ENCODE measurements around the gene KL.

DNA sequence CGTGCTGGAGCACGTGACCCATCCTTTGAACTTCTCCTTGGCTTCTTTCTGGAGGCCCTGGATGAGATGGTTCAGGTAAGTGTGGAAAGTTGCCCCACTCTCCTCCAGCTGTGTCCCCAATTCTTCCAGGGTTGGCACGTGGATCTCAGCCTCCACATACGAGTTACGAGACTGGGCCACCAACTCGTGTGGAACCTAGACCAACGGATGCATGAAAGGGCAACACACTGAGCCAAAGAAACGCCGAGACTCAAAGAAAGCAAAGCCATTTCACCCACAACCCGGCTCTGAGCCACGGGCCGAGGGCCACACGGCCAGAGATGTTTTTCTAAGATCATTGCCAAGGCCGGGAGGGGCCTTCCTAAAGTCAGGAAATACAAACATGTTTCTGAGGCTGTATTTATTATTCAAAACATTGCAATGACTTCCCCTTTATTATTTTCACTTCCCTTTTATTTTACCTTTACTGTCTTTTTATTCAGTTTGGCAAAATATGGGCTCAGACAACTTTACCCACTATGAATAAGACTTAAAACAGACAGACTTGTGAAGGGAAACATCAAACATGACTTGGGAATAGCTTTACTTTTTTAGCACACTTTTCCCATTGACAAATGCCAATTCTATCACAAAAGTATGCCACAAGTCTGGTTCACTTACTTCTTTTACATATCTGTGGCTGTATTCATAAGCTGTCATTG, 94.6 kb downstream of the KL start:
- TF ChIP-seq, protein P1, sequence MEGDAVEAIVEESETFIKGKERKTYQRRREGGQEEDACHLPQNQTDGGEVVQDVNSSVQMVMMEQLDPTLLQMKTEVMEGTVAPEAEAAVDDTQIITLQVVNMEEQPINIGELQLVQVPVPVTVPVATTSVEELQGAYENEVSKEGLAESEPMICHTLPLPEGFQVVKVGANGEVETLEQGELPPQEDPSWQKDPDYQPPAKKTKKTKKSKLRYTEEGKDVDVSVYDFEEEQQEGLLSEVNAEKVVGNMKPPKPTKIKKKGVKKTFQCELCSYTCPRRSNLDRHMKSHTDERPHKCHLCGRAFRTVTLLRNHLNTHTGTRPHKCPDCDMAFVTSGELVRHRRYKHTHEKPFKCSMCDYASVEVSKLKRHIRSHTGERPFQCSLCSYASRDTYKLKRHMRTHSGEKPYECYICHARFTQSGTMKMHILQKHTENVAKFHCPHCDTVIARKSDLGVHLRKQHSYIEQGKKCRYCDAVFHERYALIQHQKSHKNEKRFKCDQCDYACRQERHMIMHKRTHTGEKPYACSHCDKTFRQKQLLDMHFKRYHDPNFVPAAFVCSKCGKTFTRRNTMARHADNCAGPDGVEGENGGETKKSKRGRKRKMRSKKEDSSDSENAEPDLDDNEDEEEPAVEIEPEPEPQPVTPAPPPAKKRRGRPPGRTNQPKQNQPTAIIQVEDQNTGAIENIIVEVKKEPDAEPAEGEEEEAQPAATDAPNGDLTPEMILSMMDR (optimal IDR thresholded peaks at IDR 0.05 in 1 of 3, IDR thresholded peaks at IDR 0.05 in 1 of 3, conservative IDR thresholded peaks at IDR 0.05 in 1 of 3; ENCODE audit: extremely low read depth in 1 of 3, insufficient read depth in 2 of 3, low read length in 3 of 3), result no peak
- TF ChIP-seq EZH2 (IDR thresholded peaks at IDR 0.05; ENCODE audit: low read length), result no peak
